HG02798 (cell line): ENCODE results near the gene ZNF438.
"Not testable (repeated sequence)": the region's sequence is repeated elsewhere in the genome, so short reads cannot be mapped to it uniquely, and the experiment has no call there.

ENCODE experiments used
- ATAC-seq: cut with Tn5 transposase; IDR thresholded peaks from one replicate; pipeline ENCODE4 v1.9.1; 2021; ENCODE audit warnings: mild to moderate bottlenecking; ENCODE audit not compliant: unreplicated experiment, poor library complexity

The ZNF438 gene

DNA sequence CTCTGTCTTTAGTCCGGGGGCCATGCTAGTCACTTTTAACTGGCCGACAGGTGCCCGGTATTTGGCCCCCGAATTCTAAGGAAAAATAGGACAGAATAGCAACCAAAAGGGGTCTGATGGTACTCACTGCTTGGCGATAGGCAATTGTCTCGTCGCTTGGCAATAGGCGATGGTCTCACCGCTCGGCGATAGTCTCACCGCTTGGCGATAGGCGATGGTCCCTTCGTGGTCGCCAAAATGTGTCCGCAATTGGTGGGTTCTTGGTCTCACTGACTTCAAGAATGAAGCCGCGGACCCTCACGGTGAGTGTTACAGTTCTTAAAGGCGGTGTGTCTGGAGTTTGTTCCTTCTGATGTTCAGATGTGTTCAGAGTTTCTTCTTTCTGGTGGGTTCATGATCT is 130.2 kb downstream of the ZNF438 start:
- not testable (repeated sequence) for ATAC-seq

- ATAC-seq: no peak
Observed at GRCh38 chr10:30898964-30899363, 132.7 kb downstream of the ZNF438 start.

GRCh38 chr10:30897547-30897946 is 134.1 kb downstream of the ZNF438 start:
- ATAC-seq: no peak

DNA sequence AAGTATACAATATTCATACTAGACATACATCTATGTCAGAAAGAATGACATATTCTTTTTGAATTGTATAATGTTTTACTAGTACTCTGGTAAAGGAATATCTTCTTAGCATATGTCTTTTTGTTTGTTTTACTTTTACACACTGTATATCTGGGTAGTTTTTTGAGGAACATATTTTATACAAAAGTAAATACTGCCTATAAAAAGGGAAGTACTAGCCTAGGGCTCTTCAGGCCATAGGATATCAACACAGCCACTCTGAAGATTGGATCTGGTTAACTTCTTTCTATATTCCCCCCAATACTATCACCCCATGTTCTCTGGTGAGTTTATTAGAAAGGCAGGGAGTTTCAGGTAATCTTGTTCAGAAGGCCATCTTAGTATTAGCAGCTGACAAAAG is 134.6 kb downstream of the ZNF438 start:
- ATAC-seq: no peak

DNA sequence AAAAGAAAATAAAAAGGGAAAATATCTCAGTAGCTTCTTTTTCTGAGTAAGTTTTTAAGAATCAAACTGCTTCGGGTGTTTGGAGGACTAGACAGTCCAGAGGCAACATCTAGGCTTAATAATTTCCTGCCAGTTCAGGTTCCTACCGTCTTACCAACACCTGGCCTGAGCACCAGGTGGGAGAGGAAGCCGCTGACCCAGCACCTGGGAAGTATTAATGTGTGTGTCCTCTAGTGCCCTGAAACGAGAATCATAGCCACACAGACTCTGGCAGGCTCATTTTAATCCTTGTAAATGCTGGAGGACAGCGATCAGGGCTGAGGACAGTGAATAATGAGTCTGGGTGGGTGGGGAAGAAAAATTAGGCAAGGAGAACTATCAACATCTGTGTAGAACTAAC is 137.4 kb downstream of the ZNF438 start:
- ATAC-seq: no peak

DNA sequence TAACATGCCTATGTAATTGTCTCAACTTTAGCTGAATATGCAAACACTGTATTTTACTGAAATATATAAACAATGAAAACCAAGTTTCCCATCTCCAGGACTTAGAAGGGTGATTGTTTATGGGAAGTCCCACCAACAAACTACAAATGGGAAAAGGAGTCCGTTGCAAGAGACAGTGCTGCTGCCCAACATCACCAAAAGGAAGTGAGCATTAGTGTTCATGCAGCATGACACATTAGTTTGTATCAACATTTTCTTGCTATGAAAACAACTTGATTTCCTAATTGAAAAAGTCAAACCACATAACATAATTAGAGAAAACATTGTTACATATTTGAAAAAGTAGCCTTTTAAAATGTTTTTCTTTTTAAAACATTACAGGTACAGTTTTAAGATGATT is 138.5 kb downstream of the ZNF438 start:
- ATAC-seq: no peak

GRCh38 chr10:30887839-30888238 is 143.8 kb downstream of the ZNF438 start:
- ATAC-seq: no peak

DNA sequence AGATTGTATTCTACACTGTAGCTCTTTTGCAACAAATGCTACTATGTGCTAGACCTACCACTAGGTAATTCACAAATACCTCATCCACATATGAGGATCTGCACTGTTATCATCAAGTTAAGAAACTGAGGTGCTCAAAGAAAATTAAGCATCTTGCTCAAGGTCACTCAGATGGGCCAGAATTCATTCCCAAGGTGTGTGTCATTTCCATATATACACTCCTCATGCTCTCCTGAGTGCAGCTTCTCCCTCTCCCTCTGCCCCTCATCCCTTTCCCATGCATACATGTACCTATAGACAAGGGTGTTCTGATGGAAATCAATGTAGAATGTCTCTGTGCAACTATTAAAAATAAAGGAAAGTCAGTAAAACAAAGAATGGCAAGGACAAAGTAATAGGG is 146.2 kb downstream of the ZNF438 start:
- ATAC-seq: no peak

DNA sequence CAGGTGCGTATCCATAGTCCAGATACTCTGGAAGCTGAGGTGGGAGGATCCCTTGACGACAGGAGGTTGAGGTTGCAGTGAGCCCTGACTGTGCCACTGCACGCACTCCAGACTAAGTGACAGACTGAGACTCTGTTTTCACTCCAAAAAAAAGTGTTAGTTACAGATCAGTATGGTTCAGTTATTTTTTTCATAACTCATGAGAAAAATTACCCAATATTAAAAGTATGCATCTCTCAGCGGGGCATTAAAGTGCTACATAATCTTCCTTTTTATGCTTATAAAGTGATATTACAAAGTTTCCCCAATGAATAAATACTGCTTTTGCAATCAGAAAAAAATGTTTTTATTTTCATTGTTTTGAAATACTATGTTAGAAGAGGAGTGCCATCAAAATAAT is 147.9 kb downstream of the ZNF438 start:
- no peak for ATAC-seq

GRCh38 chr10:30883116-30883515 is 148.5 kb downstream of the ZNF438 start:
- ATAC-seq: no peak

DNA sequence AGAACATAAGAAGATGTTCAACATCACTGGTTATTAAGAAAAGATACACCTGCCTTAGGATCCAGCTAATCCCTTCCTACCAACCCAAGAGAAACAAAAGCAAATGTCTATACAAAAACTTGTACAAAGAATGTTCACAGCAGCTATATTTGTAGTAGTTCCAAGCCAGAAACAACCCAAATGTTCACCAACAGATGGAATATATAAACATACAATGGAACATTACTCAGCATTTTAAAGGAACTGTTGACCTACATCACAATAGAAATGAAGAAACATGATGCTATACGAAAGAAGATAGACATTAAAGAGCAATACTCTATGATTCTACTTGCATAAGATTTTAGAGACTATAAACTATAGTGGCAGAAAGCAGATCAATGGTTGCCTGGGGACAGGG is 149.4 kb downstream of the ZNF438 start:
- no peak for ATAC-seq

GRCh38 chr10:30878920-30879319 is 152.7 kb downstream of the ZNF438 start:
- ATAC-seq: no peak

DNA sequence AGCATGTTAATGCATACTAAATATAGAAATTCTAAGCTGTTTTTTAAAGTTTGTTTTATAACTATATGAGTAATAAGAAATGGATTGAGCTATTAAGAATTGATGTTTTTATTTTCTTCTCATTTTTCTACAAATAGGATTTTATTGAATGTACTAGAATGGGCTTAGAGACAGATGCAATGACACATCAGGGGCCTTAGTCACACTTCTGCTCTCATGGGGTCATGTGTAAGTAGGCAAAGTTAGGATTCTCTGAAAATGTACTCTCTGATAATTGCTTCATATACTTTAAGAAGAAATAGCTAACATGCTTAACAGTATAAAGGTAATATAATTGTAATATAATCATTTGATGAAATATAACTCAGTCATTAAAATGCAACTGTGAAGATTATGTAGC is 154.6 kb downstream of the ZNF438 start:
- ATAC-seq: no peak

GRCh38 chr10:30873411-30873810 is 158.3 kb downstream of the ZNF438 start:
- ATAC-seq: no peak

- no peak for ATAC-seq
Observed at GRCh38 chr10:30870896-30871295, 160.8 kb downstream of the ZNF438 start.

DNA sequence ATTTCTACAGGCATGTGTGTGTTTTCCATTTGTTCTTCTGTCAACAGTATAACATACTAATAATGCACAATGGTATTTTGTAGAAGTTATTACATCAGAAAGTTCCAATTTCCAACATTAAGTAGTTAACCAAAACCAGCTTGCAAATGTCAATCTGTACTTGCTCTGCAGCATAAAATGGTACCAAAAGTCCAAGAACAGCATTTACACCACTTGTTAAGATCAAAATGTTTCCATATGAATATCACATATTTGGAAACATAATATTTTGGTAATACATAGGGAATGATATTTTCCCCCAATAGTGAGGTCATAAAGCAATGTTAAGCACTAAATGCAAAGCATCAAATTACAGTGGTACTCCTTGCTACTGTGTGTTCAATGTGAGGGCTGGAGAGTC is 162.1 kb downstream of the ZNF438 start:
- no peak for ATAC-seq

GRCh38 chr10:30868611-30869010 is 163.1 kb downstream of the ZNF438 start:
- no peak for ATAC-seq

GRCh38 chr10:30866896-30867295 is 164.8 kb downstream of the ZNF438 start:
- ATAC-seq: no peak

GRCh38 chr10:30865141-30865926 is 166.3 kb downstream of the ZNF438 start:
- no peak for ATAC-seq

GRCh38 chr10:30863516-30864210 is 168.0 kb downstream of the ZNF438 start:
- ATAC-seq: no peak

GRCh38 chr10:30862486-30862885 is 169.2 kb downstream of the ZNF438 start:
- no peak for ATAC-seq

DNA sequence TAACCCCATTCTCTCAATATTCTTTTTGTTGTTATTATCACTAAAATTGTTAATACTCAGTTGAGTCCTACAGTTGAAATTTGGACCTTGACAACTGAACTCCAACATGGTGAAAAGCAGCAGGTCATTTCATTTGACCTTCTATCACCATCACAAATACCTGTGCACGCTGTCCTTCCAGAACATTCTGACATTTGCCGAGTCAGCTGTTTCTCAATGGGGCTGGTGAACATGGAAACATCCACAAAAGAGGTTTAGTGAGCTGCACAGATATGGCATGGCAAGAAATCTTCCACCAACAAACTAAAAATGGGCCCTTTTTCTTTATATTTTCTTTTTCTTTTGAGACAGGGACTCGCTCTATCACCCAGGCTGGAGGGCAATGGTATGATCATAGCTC is 169.7 kb downstream of the ZNF438 start:
- no peak for ATAC-seq
